Osteoblast (primary cell): ENCODE measurements around the gene VRK1. TPM values are rescaled to one million over a fixed set of nuclear protein-coding genes. Genes with fewer than 3 reads are reported as not detected.
"Not testable (repeated sequence)": the region's sequence is repeated elsewhere in the genome, so short reads cannot be mapped to it uniquely, and the experiment has no call there.

Experiments
- DNase-seq: peaks from one replicate; pipeline ENCODE4 v3.0.0; 2011; ENCODE audit warnings: low spot score, mixed read lengths; ENCODE audit not compliant: insufficient read length; ENCODE audit errors: missing footprints
- H2AFZ ChIP-seq: 2 replicates; pipeline ENCODE4 v1.6.0; 2011; ENCODE audit warnings: mild to moderate bottlenecking, low read length
- H3K27ac ChIP-seq: 2 replicates; pipeline ENCODE4 v1.5.1; 2011; ENCODE audit warnings: mild to moderate bottlenecking, low read depth, low read length, moderate library complexity
- H3K27me3 ChIP-seq: 2 replicates; pipeline ENCODE4 v1.6.0; 2012; ENCODE audit warnings: mild to moderate bottlenecking, control low read depth, inconsistent platforms, low read length, moderate library complexity; ENCODE audit not compliant: insufficient read depth
- H3K36me3 ChIP-seq: 2 replicates; pipeline ENCODE4 v1.5.1; 2011; ENCODE audit warnings: mild to moderate bottlenecking, low read length, control low read depth, moderate library complexity; ENCODE audit not compliant: insufficient read depth
- H3K4me1 ChIP-seq: 2 replicates; pipeline ENCODE4 v1.5.1; 2011; ENCODE audit warnings: mild to moderate bottlenecking, low read length, control low read depth, moderate library complexity; ENCODE audit not compliant: insufficient read depth
- H3K4me2 ChIP-seq: 2 replicates; pipeline ENCODE4 v1.6.0; 2011; ENCODE audit warnings: mild to moderate bottlenecking, low read length; ENCODE audit not compliant: insufficient read depth
- H3K4me3 ChIP-seq: fragments of 200-600 bp; sonication (generic); 3 replicates; pipeline ENCODE4 v1.5.1; 2012; ENCODE audit warnings: mild to moderate bottlenecking, low read length, inconsistent platforms; ENCODE audit not compliant: insufficient read depth
- H3K79me2 ChIP-seq: 2 replicates; pipeline ENCODE4 v1.6.0; 2012; ENCODE audit warnings: mild to moderate bottlenecking, low read length, control low read depth, inconsistent platforms; ENCODE audit not compliant: insufficient read depth
- H3K9me3 ChIP-seq: 2 replicates; pipeline ENCODE4 v1.5.1; 2011; ENCODE audit warnings: low read depth, low read length, control low read depth
- H4K20me1 ChIP-seq: 2 replicates; pipeline ENCODE4 v1.6.0; 2012; ENCODE audit warnings: mild to moderate bottlenecking, low read length, control low read depth; ENCODE audit not compliant: insufficient read depth
- total RNA-seq: library from RNA; depleted of rRNA; stranded (reverse); fragments of >200 nt; gene quantifications from 2 replicates; pipeline ENCODE4 v1.2.3, GENCODE V29; 2012
- TF ChIP-seq, protein P1 (sequence below): IDR thresholded peaks from 2 replicates; pipeline ENCODE4 v1.5.1; 2011; ENCODE audit warnings: mild to moderate bottlenecking, low read depth, low read length, moderate library complexity; ENCODE audit errors: extremely low read depth

The VRK1 gene
- total RNA-seq, 1 donor, result 24.2 TPM

DNA sequence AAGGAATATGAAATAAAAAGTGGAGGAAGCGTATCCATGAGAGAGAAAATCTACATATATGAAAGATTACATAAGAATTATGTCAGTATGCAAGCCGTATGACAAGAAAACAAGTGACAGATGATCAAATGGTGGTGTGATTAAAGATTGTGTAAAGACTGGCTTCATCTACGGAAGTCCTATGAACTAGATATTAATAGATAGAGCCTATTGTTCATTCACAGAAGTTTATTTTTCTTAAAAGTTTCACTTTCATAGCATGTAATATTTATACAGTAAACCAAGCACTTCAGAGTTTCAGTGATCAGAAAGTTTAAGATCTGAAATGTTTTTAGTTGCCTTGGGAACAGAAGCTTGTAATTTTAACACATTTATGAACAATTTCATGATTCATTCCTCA is 84.5 kb downstream of the VRK1 start:
- TF ChIP-seq, protein P1, sequence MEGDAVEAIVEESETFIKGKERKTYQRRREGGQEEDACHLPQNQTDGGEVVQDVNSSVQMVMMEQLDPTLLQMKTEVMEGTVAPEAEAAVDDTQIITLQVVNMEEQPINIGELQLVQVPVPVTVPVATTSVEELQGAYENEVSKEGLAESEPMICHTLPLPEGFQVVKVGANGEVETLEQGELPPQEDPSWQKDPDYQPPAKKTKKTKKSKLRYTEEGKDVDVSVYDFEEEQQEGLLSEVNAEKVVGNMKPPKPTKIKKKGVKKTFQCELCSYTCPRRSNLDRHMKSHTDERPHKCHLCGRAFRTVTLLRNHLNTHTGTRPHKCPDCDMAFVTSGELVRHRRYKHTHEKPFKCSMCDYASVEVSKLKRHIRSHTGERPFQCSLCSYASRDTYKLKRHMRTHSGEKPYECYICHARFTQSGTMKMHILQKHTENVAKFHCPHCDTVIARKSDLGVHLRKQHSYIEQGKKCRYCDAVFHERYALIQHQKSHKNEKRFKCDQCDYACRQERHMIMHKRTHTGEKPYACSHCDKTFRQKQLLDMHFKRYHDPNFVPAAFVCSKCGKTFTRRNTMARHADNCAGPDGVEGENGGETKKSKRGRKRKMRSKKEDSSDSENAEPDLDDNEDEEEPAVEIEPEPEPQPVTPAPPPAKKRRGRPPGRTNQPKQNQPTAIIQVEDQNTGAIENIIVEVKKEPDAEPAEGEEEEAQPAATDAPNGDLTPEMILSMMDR, result no peak

GRCh38 chr14:96883974-96884373 is 86.8 kb downstream of the VRK1 start:
- H3K27ac ChIP-seq, H3K27me3 ChIP-seq, H3K9me3 ChIP-seq, H3K36me3 ChIP-seq, H3K4me1 ChIP-seq, H4K20me1 ChIP-seq, H3K79me2 ChIP-seq, H2AFZ ChIP-seq, H3K4me3 ChIP-seq, H3K4me2 ChIP-seq, DNase-seq: not testable (repeated sequence)

More for the DNA sequence above, 84.5 kb downstream of the VRK1 start:
- H3K27ac ChIP-seq, result no peak overlapping the region
- H3K9me3 ChIP-seq, result no peaks in the 10 kb centered on the region
- no peaks in the 10 kb centered on the region for H4K20me1 ChIP-seq
- no peaks in the 10 kb centered on the region for H3K36me3 ChIP-seq
- H2AFZ ChIP-seq, result no peak overlapping the region
- no peaks in the 10 kb centered on the region for H3K27me3 ChIP-seq
- no peaks in the 10 kb centered on the region for H3K79me2 ChIP-seq
- H3K4me1 ChIP-seq, result no peaks in the 10 kb centered on the region
- no peak overlapping the region for H3K4me3 ChIP-seq
- H3K4me2 ChIP-seq, result no peak overlapping the region
- DNase-seq, result no peak

GRCh38 chr14:96888158-96888557 is 91.0 kb downstream of the VRK1 start:
- H3K79me2 ChIP-seq, result no peaks in the 10 kb centered on the region
- no peak overlapping the region for H3K27ac ChIP-seq
- H3K4me3 ChIP-seq, result no peak overlapping the region
- H2AFZ ChIP-seq, result no peak overlapping the region
- no peak for DNase-seq
- no peaks in the 10 kb centered on the region for H3K4me1 ChIP-seq
- TF ChIP-seq, protein P1, result no peak
- no peaks in the 10 kb centered on the region for H3K36me3 ChIP-seq
- H3K9me3 ChIP-seq, result no peaks in the 10 kb centered on the region
- no peaks in the 10 kb centered on the region for H3K27me3 ChIP-seq
- no peaks in the 10 kb centered on the region for H4K20me1 ChIP-seq
- H3K4me2 ChIP-seq, result no peak overlapping the region

GRCh38 chr14:96888593-96888992 is 91.4 kb downstream of the VRK1 start:
- DNase-seq, result no peak
- no peak overlapping the region for H3K4me2 ChIP-seq
- no peaks in the 10 kb centered on the region for H3K36me3 ChIP-seq
- no peaks in the 10 kb centered on the region for H3K4me1 ChIP-seq
- no peak overlapping the region for H3K4me3 ChIP-seq
- H3K9me3 ChIP-seq, result no peaks in the 10 kb centered on the region
- TF ChIP-seq, protein P1, result no peak
- no peaks in the 10 kb centered on the region for H3K27me3 ChIP-seq
- H3K27ac ChIP-seq, result no peak overlapping the region
- H4K20me1 ChIP-seq, result no peaks in the 10 kb centered on the region
- no peak overlapping the region for H2AFZ ChIP-seq
- no peaks in the 10 kb centered on the region for H3K79me2 ChIP-seq
